ENCODE measurements around the gene DPP7. TPM values are rescaled to one million over a fixed set of nuclear protein-coding genes. Genes with fewer than 3 reads are reported as not detected.
A peak's percentile ranks its signal among the peaks of the same experiment; 100 is the strongest.

DPP7 gene
- total and polyA plus RNA-seq, 2 of the 8 experiments (the other 6 are each of a cell fraction or from before 2014, with no cell fraction given) = 21.2 to 26.8 TPM

- H3K4me3 ChIP-seq (ENCODE audit: extremely low read depth in 1 of 4, insufficient read depth in 2 of 4, low read depth in 3 of 4, low read length in 4 of 4) = peak overlapping the region; percentile 32 to 58 (median 49)
Observed at GRCh38 chr9:137156567-137157375, 42.2 kb upstream of the DPP7 start.

More at GRCh38 chr9:137156567-137157375, 42.2 kb upstream of the DPP7 start:
- DNase-seq (ENCODE audit: low read depth in 1 of 2, low spot score in 2 of 2) = peak in 1 of 2 experiments; percentile 88
- WGBS, 2 experiments (ENCODE audit: extremely low coverage in 1 of 2, insufficient coverage in 1 of 2, insufficient read length in 1 of 2, insufficient replicate concordance in 2 of 2, low coverage in 1 of 2, low lambda C conversion rate in 2 of 2, missing lambda C conversion rate in 1 of 2) = 13% methylated on average over 39 of the region's 65 CpGs; no CpG with 5 or more reads in 1 of the 2 experiments
- H3K9ac ChIP-seq (replicated peaks in 1 of 4; ENCODE audit: extremely low read depth in 1 of 4, low read depth in 3 of 4, low read length in 3 of 4) = 0 out of 7 replicates have a peak overlapping the region, but pooled peaks of 1 of the 4 experiments have one; percentile 10
- no peak for FAIRE-seq
- no peak overlapping the region for H3K56ac ChIP-seq (replicated peaks; ENCODE audit: insufficient read length, low read depth, low read length)
- peak overlapping the region; percentile 75 to 78 for H3K4me2 ChIP-seq (ENCODE audit: insufficient read depth in 1 of 2, low read depth in 2 of 2, low read length in 2 of 2)
- H3K9me3 ChIP-seq (ENCODE audit: insufficient read depth in 2 of 2, low read depth in 1 of 2, low read length in 1 of 2) = peaks cover 0 to 7% of the 10 kb centered on the region in 2 experiments; a peak in 3 of 4 replicates
- H3K27ac ChIP-seq (ENCODE audit: low read depth, low read length) = no peak overlapping the region
- peaks cover 3 to 30% of the 10 kb centered on the region in 2 experiments for H4K20me1 ChIP-seq (replicated peaks in 1 of 2; ENCODE audit: control insufficient read depth in 1 of 2, insufficient read depth in 2 of 2, low read length in 2 of 2)
- no peak overlapping the region; the same call in 1 of the 2 replicates for H2BK5ac ChIP-seq (ENCODE audit: low read depth, low read length)
- H2AK5ac ChIP-seq (ENCODE audit: low read depth, low read length) = no peak overlapping the region
- ChIA-PET POLR2A (ENCODE audit: partially characterized antibody) (interaction anchor here (0.9 to 2.9 kb wide), 4 partner anchors 12 to 86 kb away, joined by 3 to 7 read pairs (median 3); partner anchors contain the start of genes ANAPC2 and LRRC26), CTCF (ENCODE audit: partially characterized antibody) (interaction anchor here (0.6 to 1.6 kb wide), 8 partner anchors 11 to 122 kb away, joined by 3 to 6 read pairs (median 4); no protein-coding TSS in a partner anchor)
- H4K91ac ChIP-seq (replicated peaks; ENCODE audit: insufficient read length, low read length) = no peak overlapping the region
- H2AFZ ChIP-seq (ENCODE audit: low read length) = peak overlapping the region; percentile 10; the same call in 1 of the 2 replicates
- no peak overlapping the region for H3K23ac ChIP-seq (ENCODE audit: insufficient read length)
- no peak overlapping the region for H3K14ac ChIP-seq (ENCODE audit: insufficient read length)
- no peak overlapping the region for H3K4ac ChIP-seq (replicated peaks; ENCODE audit: insufficient read length, low read depth, low read length)
- peak overlapping the region; percentile 81; the same call in 1 of the 2 replicates for H2BK15ac ChIP-seq (ENCODE audit: low read length)
- no peaks in the 10 kb centered on the region; a peak in 1 of 8 replicates for H3K36me3 ChIP-seq (ENCODE audit: control insufficient read depth in 2 of 4, insufficient read depth in 4 of 4, low read length in 3 of 4)
- no peak overlapping the region; the same call in 1 of the 2 replicates for H4K8ac ChIP-seq (ENCODE audit: extremely low read depth, insufficient read depth, low read length)
- H3K79me1 ChIP-seq (ENCODE audit: low read depth, low read length) = no peaks in the 10 kb centered on the region
- H3K4me1 ChIP-seq (replicated peaks in 1 of 4; ENCODE audit: control insufficient read depth in 3 of 4, insufficient read depth in 4 of 4, low read length in 3 of 4) = peaks cover 0 to 10% (median 6%) of the 10 kb centered on the region in 4 experiments; a peak in 5 of 7 replicates
- peaks cover 9% of the 10 kb centered on the region for H3K23me2 ChIP-seq (ENCODE audit: low read depth, low read length)
- peak overlapping the region; percentile 68; the same call in 1 of the 2 replicates for H2BK12ac ChIP-seq (ENCODE audit: low read depth, low read length)
- H2BK20ac ChIP-seq (ENCODE audit: low read length) = no peak overlapping the region
- TF ChIP-seq ZNF274 (IDR thresholded peaks at IDR 0.05; ENCODE audit: borderline replicate concordance, extremely low read depth, low read length) = no peak
- TF ChIP-seq CREB1 (IDR thresholded peaks at IDR 0.05) = 0 out of 2 replicates have a peak, but pooled peaks have one; percentile 2
- no peak for TF ChIP-seq TBP (IDR thresholded peaks at IDR 0.05; ENCODE audit: low read depth, low read length)
- TF ChIP-seq YY1 (IDR thresholded peaks at IDR 0.05; ENCODE audit: low read depth, low read length) = no peak
- TF ChIP-seq MAX (IDR thresholded peaks at IDR 0.05) = 0 out of 2 replicates have a peak, but pooled peaks have one; percentile 11
- TF ChIP-seq RBBP5 (IDR thresholded peaks at IDR 0.05; ENCODE audit: borderline replicate concordance, low read depth, low read length) = peak; percentile 37; the same call in 1 of the 2 replicates
- TF ChIP-seq CTBP2 (IDR thresholded peaks at IDR 0.05; ENCODE audit: borderline replicate concordance, insufficient read depth, insufficient read length, low read length) = no peak
- no peak for TF ChIP-seq NANOG (IDR thresholded peaks at IDR 0.05; ENCODE audit: insufficient read depth, low read depth, low read length, poor library complexity, severe bottlenecking)
- peak; percentile 92 for TF ChIP-seq KDM4A (IDR thresholded peaks at IDR 0.05; ENCODE audit: low read depth, low read length, severe bottlenecking)
- no peak overlapping the region; the same call in 1 of the 2 replicates for H3K18ac ChIP-seq (ENCODE audit: extremely low read depth, low read length)
- no peaks in the 10 kb centered on the region; a peak in 1 of 4 replicates for H3K79me2 ChIP-seq (ENCODE audit: control insufficient read depth in 1 of 2, insufficient read depth in 2 of 2, low read length in 2 of 2)
- H4K5ac ChIP-seq (ENCODE audit: insufficient read length, low read depth, low read length) = no peak overlapping the region
- H3K27me3 ChIP-seq (replicated peaks in 1 of 4; ENCODE audit: control insufficient read depth in 3 of 4, extremely low read depth in 1 of 4, insufficient read depth in 3 of 4, low read length in 3 of 4) = peaks cover 32 to 68% (median 66%) of the 10 kb centered on the region in 4 experiments
- H2BK120ac ChIP-seq (replicated peaks; ENCODE audit: low read depth, low read length) = no peak overlapping the region
